Spleen (tissue), 11 donors: ENCODE data around the gene SLC17A4. TPM values are rescaled to one million over a fixed set of nuclear protein-coding genes. Genes with fewer than 3 reads are reported as not detected.

Experiments used
- DNase-seq: peaks from one replicate; pipeline ENCODE4 v3.0.0-alpha.2; 2020
- H3K27ac ChIP-seq, 8 donors: fragments of 200-600 bp; sonication (generic) in 7 of 8; 1 replicate in 4 of 8; 2 replicates in 4 of 8; pipeline versions ENCODE4 v1.5.0 to v1.8.0; 2016 to 2021; ENCODE audit warnings: inconsistent platforms in 4 of 8, mild to moderate bottlenecking in 4 of 8, moderate library complexity in 1 of 8
- H3K27me3 ChIP-seq, 7 donors: fragments of 200-600 bp; sonication (generic) in 6 of 7; replicated peaks in 1 of 7; 1 replicate in 4 of 7; 2 replicates in 3 of 7; pipeline versions ENCODE4 v1.5.0 to v1.8.0; 2016 to 2021; ENCODE audit warnings: inconsistent platforms in 3 of 7, mild to moderate bottlenecking in 1 of 7
- H3K36me3 ChIP-seq, 6 donors: fragments of 200-600 bp; sonication (generic) in 5 of 6; 1 replicate in 4 of 6; 2 replicates in 2 of 6; pipeline versions ENCODE4 v1.5.0 to v1.8.0; 2016 to 2021; ENCODE audit warnings: inconsistent platforms in 2 of 6
- H3K4me1 ChIP-seq, 6 donors: fragments of 200-600 bp; sonication (generic) in 5 of 6; 1 replicate in 3 of 6; 2 replicates in 3 of 6; pipeline versions ENCODE4 v1.5.0 to v1.8.0; 2016 to 2021; ENCODE audit warnings: inconsistent platforms in 3 of 6
- H3K4me3 ChIP-seq, 8 donors: fragments of 200-600 bp; sonication (generic) in 7 of 8; 1 replicate in 4 of 8; 2 replicates in 4 of 8; pipeline versions ENCODE4 v1.5.0 to v1.8.0; 2016 to 2021; ENCODE audit warnings: inconsistent platforms in 4 of 8, mild to moderate bottlenecking in 4 of 8, moderate library complexity in 2 of 8
- H3K9me3 ChIP-seq, 8 donors: fragments of 200-600 bp; sonication (generic) in 7 of 8; 1 replicate in 4 of 8; 2 replicates in 4 of 8; pipeline versions ENCODE4 v1.5.0 to v1.8.0; 2016 to 2021; ENCODE audit warnings: inconsistent platforms in 4 of 8
- POLR2A ChIP-seq, 3 donors: fragments of 450-650 bp; IDR thresholded peaks; one replicate each; pipeline ENCODE4 v1.5.1; 2017; ENCODE audit warnings: antibody characterized with exemption in 3 of 3, mild to moderate bottlenecking in 1 of 3
- POLR2AphosphoS5 ChIP-seq, 3 donors: sonication (generic); formaldehyde crosslinking; IDR thresholded peaks; one replicate each; pipeline ENCODE4 v1.5.1; 2017; ENCODE audit warnings: antibody characterized with exemption in 3 of 3
- WGBS, 5 donors: extraction: QIAGEN DNeasy Blood & Tissue Kit in 3 of 5; methylation state at CpG; one replicate each; pipeline versions ENCODE4 v1.1.5 to v1.1.7; 2013 to 2018; 5-methylcytosine and 5-hydroxymethylcytosine counted together
- intact Hi-C: fragments of 100-400 bp; cut with DNase I; formaldehyde crosslinking; loops from one replicate; pipeline ENCODE4 v1.15.0; 2023; ENCODE audit warnings: low total_unique reads
- polyA plus RNA-seq, 3 donors: library from polyadenylated mRNA; stranded (reverse); fragments of 200-250 nt; gene quantifications; one replicate each; pipeline ENCODE4 v1.2.1, GENCODE V29; 2013
- total RNA-seq, 7 donors: library from RNA; depleted of rRNA in 3 of 7; stranded (reverse); fragments of >200 nt in 3 of 7; fragmentation: NEBNext Ultra II Directional in 4 of 7; extraction: Animal tissue kit (Norgen Biotek cat#: 25700) in 4 of 7; gene quantifications; one replicate each; pipeline versions ENCODE4 v1.1.0 to v1.2.1, GENCODE V29; 2016 to 2021
- TF ChIP-seq, protein P1 (sequence below), 11 experiments: fragments of 200-600 bp in 7 of 11; fragments of 450-650 bp in 4 of 11; sonication (generic) in 4 of 11; IDR thresholded peaks in 8 of 11; conservative IDR thresholded peaks in 3 of 11; 1 replicate in 7 of 11; 2 replicates in 4 of 11; pipeline versions ENCODE4 v1.4.0 to v1.8.0; 2016 to 2021; ENCODE audit warnings: antibody characterized with exemption in 11 of 11, inconsistent platforms in 4 of 11, mild to moderate bottlenecking in 1 of 11
- donor health status: healthy with polysubstance abuse.
- donor health status: DM: no; HTN: no; CAD: no; lungs with moderate emphysema.
- donor health status: DM: no; HTN: no; CAD: no.
- donor health status: Bipolar disorder and iron deficiency.
- donor health status: healthy.
- donor health status: DM: no; HTN: no; CAD: no.
- donor health status: DM: yes; HTN: yes; CAD: no.

SLC17A4 gene
- total and polyA plus RNA-seq, 10 donors: not detected

DNA sequence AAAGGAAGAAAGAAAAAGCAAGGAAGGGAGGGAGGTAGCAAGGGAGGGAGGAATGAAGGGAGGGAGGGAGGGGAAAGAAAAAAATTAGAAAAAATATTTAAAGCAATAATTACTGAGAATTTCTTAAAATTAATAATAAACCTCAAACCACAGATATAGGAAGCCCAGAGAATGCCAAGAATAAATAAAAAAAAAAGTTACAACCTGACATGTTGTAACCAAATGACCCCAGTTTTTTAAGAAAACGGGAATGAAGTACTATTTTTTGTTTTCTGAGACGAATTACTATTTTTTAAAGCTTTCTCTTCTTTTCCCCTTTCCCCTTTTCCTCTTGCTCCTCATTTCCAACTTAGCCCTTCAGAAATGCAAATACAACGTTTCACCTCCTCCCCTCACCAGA, 60.7 kb downstream of the SLC17A4 start:
- H3K27me3 ChIP-seq: no peaks in the 10 kb centered on the region
- peaks cover 0 to 5% (median 0%) of the 10 kb centered on the region in 8 donors for H3K9me3 ChIP-seq
- DNase-seq: no peak
- no peaks in the 10 kb centered on the region for H3K36me3 ChIP-seq
- no peak overlapping the region for H3K27ac ChIP-seq
- H3K4me3 ChIP-seq: no peak overlapping the region
- H3K4me1 ChIP-seq: no peaks in the 10 kb centered on the region
- intact Hi-C loops: no loop called here
- TF ChIP-seq, protein P1, sequence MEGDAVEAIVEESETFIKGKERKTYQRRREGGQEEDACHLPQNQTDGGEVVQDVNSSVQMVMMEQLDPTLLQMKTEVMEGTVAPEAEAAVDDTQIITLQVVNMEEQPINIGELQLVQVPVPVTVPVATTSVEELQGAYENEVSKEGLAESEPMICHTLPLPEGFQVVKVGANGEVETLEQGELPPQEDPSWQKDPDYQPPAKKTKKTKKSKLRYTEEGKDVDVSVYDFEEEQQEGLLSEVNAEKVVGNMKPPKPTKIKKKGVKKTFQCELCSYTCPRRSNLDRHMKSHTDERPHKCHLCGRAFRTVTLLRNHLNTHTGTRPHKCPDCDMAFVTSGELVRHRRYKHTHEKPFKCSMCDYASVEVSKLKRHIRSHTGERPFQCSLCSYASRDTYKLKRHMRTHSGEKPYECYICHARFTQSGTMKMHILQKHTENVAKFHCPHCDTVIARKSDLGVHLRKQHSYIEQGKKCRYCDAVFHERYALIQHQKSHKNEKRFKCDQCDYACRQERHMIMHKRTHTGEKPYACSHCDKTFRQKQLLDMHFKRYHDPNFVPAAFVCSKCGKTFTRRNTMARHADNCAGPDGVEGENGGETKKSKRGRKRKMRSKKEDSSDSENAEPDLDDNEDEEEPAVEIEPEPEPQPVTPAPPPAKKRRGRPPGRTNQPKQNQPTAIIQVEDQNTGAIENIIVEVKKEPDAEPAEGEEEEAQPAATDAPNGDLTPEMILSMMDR (IDR thresholded peaks at IDR 0.05 in 8 of 11, conservative IDR thresholded peaks at IDR 0.05 in 3 of 11): no peak
- WGBS, 5 donors: 58 to 79% (median 64%) methylated on average over 3 of the region's 3 CpGs

DNA sequence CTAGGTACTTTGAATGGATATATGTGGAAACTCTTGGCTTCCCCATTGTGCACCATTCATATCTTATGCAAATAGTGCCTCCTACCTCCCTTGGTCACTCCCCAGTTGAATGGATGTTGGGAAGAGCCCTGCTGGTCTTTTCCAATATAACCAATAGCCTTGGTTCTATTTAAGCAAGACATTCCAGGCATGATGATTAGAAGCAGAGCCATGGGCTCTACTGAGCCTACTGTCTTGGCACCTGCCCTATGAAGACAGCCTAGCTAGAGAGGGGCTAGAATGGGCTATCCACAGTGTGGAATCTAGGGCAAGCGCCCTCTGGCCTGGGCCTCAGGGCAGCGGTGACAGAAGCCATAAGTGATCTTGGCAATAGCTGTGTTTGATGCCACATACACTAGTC, 61.7 kb downstream of the SLC17A4 start:
- Histone ChIP-seq H3K27ac (no peak overlapping the region), H3K4me1 (no peaks in the 10 kb centered on the region), H3K27me3 (no peaks in the 10 kb centered on the region), H3K9me3 (peaks cover 0 to 5% (median 0%) of the 10 kb centered on the region in 8 donors), H3K36me3 (no peaks in the 10 kb centered on the region), H3K4me3 (no peak overlapping the region)
- TF ChIP-seq POLR2AphosphoS5 (IDR thresholded peaks at IDR 0.05) (no peak), POLR2A (IDR thresholded peaks at IDR 0.05) (no peak)
- TF ChIP-seq, protein P1 (IDR thresholded peaks at IDR 0.05 in 8 of 11, conservative IDR thresholded peaks at IDR 0.05 in 3 of 11): no peak
- WGBS, 5 donors: 88 to 98% (median 93%) methylated on average over 2 of the region's 2 CpGs
- intact Hi-C loops: no loop called here
- DNase-seq: no peak

DNA sequence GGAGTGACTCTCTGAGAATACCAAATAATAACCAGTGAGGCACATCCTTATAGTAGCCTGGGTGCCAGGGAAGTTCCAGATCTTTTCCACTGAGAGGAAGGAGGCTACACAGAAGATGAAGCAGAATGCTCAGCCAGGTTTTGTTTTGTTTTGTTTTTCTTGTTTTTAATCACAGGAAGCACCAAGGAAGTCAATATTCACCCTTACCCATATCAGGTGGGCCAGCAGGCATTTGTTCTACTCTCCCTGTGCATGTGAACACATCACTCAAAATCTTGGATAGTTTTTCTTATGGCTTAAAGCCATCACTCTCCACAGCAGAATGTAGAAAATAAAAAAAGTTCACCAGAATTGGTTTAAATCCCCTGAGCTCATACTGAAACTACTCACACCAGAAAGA, 66.8 kb downstream of the SLC17A4 start:
- peaks cover 0 to 7% (median 2%) of the 10 kb centered on the region in 8 donors for H3K9me3 ChIP-seq
- no peak for DNase-seq
- no peak overlapping the region for H3K4me3 ChIP-seq
- TF ChIP-seq POLR2AphosphoS5 (IDR thresholded peaks at IDR 0.05) (no peak), POLR2A (IDR thresholded peaks at IDR 0.05) (no peak)
- peaks cover 0 to under 1% (median 0%) of the 10 kb centered on the region in 7 donors for H3K27me3 ChIP-seq
- intact Hi-C loops: no loop called here
- H3K27ac ChIP-seq: no peak overlapping the region
- H3K4me1 ChIP-seq: no peaks in the 10 kb centered on the region
- no peaks in the 10 kb centered on the region for H3K36me3 ChIP-seq

DNA sequence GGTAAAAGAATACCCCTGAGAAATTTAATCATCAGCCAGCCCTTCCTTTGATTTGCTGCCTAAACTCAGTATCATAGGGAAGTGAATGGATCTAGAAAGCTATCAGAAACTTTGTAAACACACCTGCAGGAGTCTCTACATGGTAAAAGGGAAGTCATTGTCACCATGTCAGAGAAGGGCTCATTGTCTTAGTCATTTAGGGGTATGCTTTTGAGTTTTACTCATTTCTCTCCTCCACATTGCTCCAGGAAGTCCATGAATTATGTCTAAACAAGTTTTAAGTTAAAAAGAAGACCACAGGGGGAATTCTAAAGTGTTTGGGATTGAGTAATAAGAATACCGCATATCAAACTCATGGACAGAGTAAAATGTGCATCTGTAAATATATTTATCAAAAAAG, 74.8 kb downstream of the SLC17A4 start:
- intact Hi-C loops: no loop called here
- WGBS, 5 donors: 70 to 88% (median 74%) methylated on average over 1 of the region's 1 CpG

More for the DNA sequence above, 74.8 kb downstream of the SLC17A4 start:
- H3K27ac ChIP-seq: no peak overlapping the region
- peaks cover 0 to 7% (median 2%) of the 10 kb centered on the region in 8 donors for H3K9me3 ChIP-seq
- no peak for TF ChIP-seq POLR2AphosphoS5 (IDR thresholded peaks at IDR 0.05)
- TF ChIP-seq POLR2A (IDR thresholded peaks at IDR 0.05): no peak
- TF ChIP-seq, protein P1 (IDR thresholded peaks at IDR 0.05 in 8 of 11, conservative IDR thresholded peaks at IDR 0.05 in 3 of 11): no peak
- H3K4me3 ChIP-seq: no peak overlapping the region
- H3K36me3 ChIP-seq: no peaks in the 10 kb centered on the region
- DNase-seq: no peak
- no peaks in the 10 kb centered on the region for H3K4me1 ChIP-seq
- peaks cover 0 to 11% (median 0%) of the 10 kb centered on the region in 7 donors for H3K27me3 ChIP-seq
